NOMO-1 (cell line): ENCODE data around the gene UGT1A6.
"Not testable (repeated sequence)": the region's sequence is repeated elsewhere in the genome, so short reads cannot be mapped to it uniquely, and the experiment has no call there.

ENCODE experiments used
- DNase-seq, 2 experiments: peaks; one replicate each; lab custom pipeline; 2025; ENCODE audit not compliant: unreplicated experiment in 2 of 2; lab: John Stamatoyannopoulos, UW

The UGT1A6 gene

DNA sequence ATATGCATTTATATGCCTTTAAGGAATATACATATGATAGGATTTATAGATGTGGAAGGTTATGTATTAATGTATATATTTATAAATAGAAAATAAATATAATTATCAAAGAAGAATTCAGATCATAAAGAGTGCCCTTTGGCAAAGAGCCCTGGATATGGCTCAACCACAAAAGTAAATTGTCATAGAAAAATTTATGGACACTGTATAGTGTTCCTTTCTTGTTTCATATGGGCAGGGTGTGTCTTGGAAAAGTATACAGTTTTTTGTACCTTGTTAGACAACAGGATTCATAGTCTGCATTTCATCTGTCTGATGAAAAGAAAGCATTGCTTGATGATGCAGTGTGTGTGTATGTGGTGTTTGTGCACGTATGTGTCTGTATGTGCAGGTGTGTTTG lies 8.1 kb upstream of the UGT1A6 start:
- DNase-seq, result no peak

DNA sequence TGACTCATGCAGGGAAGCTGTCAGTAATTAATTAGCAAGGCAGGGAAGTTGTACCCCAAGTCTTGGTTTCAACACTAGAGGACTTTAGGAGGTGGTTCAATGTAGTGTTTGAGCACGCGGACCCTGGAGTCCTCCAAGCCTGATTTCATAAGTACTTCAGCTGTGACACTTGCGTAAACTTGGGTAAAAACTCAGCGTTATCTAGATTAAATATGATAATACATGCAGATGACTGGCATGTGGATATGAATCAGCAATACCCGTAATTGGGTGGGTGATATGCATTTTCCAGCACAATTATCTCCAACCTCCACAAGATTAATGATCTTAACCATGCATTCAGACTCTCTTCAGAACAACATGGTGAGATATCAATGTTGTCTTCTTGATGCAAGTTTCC lies 5.8 kb upstream of the UGT1A6 start:
- DNase-seq, result no peak

DNA sequence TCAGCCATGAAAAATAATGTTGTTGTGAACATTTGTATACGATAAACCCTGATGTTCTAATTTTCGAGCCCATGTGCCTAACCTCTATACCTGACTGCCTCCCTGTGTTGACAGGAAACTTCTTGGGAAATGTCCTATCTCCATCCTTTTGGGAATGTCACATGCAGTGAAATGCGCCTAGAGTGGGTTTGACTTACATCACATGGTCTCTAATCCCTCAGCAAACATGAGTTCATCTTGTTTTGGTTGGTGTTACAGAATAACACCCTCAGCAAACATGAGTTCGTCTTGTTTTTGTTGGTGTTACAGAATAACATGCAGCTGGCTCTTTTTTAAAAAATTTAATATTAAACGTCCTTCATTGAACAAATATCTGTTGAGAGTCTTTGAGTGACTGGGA lies 4.3 kb upstream of the UGT1A6 start:
- no peak for DNase-seq

DNA sequence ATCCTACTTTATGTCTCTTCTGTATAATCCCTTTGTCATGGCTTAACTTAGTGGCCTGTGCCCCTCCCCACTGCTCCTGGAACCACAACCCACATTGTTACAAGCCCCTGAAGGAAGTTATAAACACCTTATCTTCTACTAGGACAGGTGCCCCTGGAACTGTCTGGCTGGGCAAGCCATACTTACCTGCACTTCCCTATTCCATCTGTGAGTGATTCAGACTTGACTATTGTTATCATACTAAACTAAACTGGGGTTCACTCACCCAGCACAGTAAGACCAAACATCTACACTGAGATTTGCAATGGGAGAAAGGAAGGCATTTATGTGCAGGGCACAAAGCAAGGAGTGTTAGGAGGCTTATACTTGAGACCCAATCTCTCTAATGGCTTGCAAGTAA lies 3.7 kb upstream of the UGT1A6 start:
- no peak for DNase-seq

DNA sequence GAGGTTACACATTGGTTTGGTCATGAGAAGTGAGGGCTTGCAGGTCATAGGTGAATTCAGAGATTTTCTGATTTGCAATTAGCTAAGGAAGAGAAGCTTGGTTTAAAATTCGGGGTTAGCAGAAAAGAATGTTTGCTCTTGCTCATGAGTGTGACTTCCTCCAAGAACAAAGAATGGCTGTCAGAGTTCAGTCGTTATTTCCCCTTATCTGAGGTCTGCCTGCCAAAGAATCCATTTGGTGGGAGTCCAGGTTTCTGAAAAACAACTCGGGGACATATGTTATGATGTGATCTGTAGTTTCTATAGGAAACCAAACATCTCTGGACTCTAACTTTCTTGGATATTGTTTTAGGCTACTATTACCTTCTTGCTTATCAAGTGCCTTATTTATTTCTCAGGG lies 3.2 kb upstream of the UGT1A6 start:
- DNase-seq, result no peak

DNA sequence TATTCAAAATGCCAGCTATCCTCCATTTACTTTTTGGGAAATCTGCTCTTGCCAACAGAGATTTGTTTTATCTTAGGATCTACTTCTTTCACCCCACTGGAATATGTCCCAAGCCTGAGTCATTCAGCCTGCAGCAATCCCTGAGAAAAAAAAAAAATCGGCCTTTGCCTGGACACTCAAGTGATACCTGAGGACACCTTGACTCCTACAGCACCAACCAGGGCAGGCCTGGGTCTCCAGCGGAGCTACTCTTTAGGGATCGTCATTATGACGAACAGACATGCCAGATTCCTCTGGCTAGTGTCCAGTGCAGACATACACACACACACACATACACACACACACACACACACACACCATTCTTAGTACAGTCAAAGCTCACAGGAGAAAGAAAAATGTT lies 2.2 kb upstream of the UGT1A6 start:
- DNase-seq, result no peak

DNA sequence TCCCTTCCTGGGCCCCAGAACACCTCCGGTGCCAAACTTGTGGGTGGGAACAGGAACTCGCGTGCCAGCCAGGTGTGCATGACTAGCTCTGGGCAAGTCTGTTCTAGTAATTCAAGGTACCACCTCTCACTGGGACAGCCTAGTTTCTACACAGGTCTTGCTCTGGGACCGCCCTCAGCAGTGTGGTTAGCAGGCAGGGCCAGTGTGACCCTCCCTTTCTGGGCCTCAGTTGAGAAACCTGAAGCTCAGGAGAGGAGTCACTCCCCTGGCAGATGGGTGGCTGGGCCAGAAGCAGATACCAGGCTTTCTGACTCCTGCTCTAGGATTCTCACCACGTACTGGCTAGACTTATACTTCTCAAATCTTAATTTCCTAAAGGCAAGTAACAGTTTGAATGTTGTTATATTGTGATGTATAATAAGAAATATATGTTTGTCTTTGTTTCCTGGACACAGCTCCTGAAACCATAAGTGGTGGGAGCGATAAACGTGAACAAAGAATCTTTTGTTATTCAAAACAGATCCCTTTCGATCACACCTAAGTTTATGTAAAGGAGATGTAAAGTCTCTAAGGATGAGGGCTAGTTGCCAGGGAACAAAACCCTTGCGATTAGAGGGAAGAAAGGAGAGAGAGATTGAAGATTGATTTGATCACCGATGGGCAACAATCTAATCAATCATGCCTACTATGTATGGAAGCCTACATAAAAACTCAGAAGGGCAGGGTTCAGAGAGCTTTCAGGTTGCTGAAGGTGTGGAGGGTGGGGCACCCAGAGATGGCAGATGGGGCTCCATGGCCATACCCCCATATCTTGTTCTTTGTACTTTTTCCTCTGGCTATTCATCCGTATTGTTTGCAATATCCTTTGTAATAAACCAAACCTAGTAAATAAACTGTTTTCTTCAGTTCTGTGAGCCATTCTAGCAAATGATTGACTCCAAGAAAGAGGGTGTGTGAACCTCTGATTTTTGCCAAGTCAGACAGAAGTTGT lies 952 bp upstream of the UGT1A6 start:
- no peak for DNase-seq

DNA sequence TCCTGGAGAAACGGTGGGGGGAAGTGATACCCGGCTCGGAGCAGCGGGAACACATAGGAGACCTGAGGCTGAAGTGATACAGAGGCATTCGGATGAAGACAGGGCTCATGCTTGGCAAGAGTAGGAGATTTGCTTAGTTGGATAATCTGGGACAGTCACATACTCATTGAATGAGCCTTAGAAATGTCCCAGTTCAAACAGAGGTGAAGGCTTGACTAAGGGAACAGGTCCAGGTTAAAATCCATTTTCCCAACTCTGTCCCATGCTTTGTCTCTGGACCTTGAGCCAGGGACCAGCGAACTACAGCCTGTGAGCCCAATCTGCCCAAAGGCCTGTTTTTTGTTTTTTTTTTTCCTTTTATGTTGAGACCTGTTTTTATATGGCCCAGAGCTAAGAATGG lies 1.3 kb downstream of the UGT1A6 start:
- DNase-seq, result no peak

DNA sequence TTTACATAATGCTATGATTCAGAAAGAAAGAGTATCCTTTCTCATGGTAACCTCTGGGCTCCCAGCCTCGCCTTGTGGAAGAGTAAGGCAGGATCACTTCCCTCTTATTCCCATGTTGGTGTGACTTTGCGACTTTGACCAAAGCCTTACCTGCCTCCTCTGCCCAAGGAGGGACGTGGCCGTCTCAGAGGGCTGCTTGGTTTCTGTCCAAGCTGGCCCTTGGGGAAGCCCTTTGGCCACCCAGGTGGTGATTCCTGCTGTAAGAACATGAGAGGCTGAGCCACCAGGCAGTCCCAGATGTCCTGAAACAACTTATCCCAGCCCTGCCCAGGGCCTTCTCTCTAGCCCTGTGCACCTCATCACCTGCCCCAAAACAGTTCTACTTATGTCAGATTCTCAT lies 6.0 kb downstream of the UGT1A6 start:
- no peak for DNase-seq

DNA sequence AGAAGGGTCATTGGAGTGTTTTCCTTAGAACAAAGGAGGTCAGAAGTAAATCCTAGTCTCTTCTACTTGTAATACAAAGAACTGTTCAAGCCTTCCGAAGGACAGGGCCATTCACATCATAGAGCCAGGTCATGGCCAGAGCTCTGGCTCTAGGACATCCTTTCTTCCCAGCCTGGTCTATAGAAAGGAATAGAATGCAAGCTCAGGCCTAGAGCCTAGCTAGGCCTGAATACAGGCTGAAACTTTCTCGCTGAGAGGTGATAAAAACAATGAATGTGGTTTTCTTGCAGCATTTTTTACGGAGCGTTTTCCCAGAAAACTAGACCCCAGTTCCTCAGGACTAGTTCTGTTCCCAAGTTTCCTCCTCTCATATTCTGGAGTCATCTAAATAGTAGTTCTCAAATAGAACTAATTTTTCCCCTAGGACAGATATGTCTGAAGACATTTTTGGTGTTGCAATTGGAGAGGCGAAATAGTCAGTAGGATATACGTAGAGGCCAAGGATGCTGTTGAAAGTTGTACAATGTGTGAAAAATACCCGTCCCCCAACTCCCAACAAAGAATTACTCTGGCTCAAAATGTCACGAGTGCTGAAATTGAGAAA lies 6.8 kb downstream of the UGT1A6 start:
- no peak for DNase-seq

DNA sequence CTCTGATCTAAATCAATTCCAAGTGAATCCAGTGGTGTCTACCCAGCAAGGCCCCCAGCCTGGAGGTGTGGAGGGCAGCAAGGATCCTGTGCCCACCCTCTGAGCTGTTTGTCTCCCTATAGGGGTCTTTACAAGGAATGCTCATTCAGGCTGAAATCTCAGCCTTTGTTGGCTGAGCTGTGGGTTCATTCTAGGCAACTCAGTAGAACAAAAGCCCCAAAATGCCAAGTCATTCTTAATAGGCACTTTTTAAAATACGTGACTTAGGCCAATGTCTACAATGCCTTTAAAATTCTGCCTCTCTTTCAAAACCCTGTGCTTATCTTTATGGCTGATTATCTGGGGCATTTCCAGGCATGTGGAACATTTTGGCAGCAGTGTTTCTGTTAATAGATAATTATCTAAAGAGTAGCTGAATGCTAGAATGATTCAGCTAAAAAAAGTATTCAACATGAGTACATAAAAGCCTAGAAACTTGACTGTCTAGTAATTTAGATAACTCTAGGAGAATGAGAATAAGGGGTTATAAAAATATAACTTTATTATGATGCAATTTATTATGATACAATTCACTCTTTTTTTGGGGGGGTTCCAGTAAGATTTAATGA lies 7.4 kb downstream of the UGT1A6 start:
- no peak for DNase-seq

DNA sequence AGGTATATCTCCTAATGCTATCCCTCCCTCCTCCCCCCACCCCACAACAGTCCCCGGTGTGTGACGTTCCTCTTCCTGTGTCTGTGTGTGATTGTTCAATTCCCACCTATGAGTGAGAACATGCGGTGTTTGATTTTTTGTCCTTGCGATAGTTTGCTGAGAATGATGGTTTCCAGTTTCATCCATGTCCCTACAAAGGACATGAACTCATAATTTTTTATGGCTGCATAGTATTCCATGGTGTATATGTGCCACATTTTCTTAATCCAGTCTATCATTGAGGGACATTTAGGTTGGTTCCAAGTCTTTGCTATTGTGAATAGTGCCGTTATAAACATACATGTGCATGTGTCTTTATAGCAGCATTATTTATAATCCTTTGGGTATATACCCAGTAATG lies 8.2 kb downstream of the UGT1A6 start:
- not testable (repeated sequence) for DNase-seq

DNA sequence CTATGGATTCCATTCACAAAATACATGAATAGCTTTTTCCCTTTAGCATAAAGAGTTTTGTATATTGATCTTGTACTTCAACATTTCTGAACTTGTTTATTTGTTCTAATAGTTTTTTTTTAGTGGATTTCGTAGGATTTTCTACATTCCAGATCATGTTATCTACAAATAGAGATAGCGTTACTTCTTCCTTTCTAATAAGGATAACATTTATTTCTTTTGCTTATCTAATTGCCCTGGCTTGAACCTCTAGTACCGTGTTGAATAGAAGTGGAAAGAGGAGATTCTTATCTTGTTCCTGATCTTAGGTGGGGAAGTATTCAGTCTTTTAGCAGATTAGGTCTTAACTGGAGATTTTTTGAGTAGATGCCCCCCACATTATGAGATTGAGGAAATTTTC lies 9.5 kb downstream of the UGT1A6 start:
- DNase-seq, result no peak

DNA sequence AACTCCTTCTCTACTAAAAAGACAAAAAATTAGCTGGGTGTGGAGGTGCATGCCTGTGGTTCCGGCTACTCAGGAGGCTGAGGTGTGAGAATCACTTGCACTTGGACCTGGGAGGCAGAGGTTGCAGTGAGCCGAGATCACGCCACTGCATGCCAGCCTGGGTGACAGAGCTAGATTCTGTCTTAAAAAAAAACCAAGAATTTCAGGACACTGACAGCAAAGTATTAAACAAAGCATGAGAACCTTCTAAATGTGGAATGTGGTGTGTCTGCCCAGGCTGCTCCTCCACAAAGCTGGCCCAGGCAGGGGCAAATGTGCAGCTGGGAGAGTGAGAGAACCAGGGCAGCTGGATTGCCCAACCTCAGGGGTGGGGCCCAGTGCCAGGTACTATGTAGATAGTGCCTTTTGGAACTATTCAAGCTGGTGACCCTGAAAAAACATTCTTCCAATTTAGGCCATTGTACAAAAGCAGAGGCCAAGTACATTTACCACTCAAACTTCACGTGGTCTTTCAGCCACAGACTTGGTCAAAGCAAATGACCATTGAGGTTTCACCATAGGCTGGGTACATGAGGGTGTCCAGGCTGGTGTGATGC lies 13.3 kb downstream of the UGT1A6 start:
- DNase-seq, result no peak

DNA sequence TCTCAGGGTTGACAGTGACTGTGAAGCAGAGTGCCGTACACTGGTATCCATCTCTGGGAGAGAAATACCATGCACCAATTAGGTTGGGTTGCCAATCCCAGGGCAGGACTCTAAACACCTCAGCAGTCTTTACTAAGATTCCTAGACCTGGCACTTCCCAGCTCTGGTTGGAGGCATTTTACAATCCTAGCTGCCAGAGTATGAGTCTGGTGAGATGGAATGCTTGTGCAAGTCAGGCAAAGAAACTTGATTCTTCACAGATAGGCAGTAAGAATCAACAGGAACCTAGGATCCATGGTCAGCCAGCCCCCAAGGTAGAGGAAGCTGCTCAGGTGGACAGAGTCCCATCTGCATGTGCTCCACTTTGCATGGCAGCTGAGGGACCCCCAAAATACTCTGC lies 14.0 kb downstream of the UGT1A6 start:
- no peak for DNase-seq

DNA sequence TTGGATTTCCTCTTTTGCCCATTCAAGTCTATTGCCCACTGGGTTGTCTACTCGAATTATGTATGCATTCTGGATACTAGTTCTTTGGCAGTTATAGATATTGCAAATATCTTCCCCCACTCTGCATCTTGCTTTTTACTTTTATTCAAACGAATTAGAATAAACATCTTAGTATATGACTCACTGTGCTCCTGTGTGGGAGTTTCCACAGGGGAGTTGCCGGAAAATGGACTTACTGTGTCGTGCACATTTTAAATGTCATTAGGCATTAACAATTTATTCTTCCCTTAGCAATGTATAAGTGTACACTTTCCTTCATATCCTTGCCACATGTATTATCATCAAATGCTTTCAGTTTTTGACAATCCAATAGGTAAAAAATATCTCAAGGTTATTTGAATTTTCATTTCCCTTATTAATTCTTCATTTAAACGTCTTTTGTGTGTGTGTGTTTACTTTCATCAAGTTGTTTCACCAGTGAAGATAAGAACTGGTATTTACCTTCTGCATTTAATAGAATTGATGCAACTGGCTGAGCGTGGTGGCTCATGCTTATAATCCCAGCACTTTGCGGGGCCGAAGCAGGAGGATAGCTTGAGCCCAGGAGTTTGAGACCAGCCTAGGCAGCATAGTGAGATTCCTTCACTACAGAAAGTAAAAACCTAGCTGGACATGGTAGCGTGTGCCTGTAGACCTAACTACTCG lies 15.4 kb downstream of the UGT1A6 start:
- no peak for DNase-seq

DNA sequence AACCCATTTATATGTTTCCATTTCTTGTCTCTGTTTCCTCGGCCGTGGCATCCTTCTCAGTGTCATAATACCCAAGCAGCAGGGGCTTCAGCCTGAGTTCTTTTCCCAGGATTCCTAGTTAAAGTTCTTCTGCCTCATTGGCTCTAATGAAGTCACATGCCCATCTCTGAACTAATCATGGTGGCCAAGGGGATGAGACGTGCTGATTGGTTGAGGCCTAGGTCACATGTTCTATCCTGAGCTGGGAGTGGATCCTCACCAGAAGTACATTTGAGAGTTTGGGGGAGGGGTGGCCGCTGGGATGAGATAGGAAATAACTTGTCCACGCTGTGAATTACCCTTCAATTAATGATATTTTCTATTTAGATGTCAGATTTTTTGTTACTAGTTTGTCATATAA lies 16.3 kb downstream of the UGT1A6 start:
- no peak for DNase-seq

DNA sequence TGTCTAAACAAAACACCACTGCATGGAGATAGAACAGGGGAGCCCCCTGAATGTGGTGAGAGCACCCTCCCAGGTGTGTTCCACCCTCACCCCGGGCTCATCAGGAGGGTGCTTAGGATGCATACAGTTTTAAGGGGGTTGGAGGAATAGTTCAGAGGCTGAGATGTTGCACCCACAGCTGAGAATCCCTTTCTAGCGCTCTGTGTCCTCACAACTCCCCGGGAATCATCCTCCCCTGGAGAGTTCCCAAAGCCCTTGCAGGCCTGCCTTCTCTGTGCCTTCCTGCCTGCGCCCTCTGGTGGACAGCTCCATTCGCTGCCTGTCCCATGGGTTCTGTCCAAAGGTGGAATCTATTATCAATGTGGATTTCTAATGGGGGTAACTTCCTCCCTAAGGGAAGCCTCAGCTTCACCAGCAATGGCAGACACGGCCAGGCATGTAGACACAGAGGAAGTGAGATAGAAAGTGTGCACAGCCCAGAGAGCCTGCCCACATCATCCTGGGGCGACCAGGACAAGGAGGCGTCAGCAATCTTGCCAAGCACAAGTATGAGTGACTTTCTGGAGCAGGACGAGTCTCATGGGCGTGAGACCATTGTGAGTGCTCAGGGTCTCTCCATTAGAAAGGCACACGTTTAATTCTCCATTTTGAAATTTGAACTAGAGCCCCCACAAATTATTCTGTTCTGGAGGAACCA lies 18.8 kb downstream of the UGT1A6 start:
- DNase-seq, result peak; percentile 17 to 26

DNA sequence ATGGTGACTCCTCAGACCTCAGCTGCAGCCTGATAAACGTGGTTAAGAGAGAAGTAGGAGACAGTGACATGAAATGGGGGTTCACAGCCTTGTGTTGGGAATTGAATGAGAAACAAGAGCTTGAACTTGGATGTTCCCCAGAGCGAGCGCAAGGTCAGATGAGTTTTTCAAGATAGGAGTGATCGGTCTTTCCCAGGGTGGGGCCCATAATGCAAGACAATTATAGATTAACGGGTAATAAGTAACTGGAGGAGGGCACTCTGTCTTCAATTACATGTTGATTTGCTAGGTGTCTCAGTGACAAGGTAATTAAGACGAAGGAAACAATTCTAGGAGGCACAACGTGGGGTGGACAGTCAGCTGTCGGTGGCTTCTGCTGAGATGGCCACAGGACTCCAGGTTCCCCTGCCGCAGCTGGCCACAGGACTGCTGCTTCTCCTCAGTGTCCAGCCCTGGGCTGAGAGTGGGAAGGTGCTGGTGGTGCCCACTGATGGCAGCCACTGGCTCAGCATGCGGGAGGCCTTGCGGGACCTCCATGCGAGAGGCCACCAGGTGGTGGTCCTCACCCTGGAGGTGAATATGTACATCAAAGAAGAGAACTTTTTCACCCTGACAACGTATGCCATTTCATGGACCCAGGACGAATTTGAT lies 20.0 kb downstream of the UGT1A6 start, which contains the start of gene UGT1A5:
UGT1A5 (plus strand) TSS at position 297 of the 651 bp plus-strand sequence; CDS start at position 382, 85 bp downstream.
- no peak for DNase-seq

DNA sequence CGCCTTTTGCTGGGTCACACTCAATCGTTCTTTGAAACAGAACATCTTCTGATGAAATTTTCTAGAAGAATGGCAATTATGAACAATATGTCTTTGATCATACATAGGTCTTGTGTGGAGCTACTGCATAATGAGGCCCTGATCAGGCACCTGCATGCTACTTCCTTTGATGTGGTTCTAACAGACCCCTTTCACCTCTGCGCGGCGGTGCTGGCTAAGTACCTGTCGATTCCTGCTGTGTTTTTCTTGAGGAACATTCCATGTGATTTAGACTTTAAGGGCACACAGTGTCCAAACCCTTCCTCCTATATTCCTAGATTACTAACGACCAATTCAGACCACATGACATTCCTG lies 20.5 kb downstream of the UGT1A6 start:
- no peak for DNase-seq
